ENCODE data around the gene COL19A1.

COL19A1 gene

DNA sequence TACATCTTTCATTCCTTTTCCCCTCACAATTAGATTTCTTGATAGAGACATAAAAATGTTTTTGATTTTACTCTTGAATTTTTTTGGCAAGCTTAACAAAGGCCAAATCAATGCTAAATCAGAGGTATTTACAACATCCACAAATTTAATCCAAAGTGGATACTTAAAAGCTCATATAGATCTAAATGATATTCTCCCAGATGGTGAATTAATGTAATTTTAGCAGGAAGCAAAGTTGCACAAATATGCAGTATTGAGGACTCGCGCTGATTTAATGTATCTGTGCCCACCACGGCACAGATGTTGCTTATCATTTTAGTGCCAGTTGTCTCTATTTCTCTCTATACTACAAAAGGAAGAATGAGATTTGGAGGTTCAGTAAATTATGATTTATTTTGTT is 167.4 kb downstream of the COL19A1 start:
- in situ Hi-C loops (cut with HindIII; ENCODE audit: low pct_unique_long_range_greater_than_20kb, low sequenced_read_pairs): no loop called here
- TF ChIP-seq JUND (IDR thresholded peaks at IDR 0.05; ENCODE audit: low read depth): no peak
- no peak for DNase-seq (ENCODE audit: low read depth in 1 of 2, low spot score in 1 of 2)

DNA sequence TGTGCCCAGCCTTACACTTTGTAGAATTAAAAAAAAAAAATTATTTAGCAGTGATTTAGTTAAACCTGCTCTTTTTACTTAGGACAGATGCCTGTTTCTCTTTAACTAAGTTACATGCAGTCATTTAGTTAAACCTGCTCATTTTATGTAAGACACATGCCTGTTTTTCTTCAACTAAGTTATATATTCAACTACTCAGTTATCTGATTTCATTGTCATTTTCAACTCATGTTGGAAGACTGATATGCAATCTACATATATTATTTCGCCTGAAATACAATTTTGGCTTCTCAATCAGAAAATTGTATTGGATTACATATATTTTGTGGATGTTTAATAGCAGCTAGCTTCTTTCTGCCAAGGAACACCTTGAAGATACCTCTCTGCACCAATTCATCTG is 171.1 kb downstream of the COL19A1 start:
- no peak for TF ChIP-seq JUND (IDR thresholded peaks at IDR 0.05; ENCODE audit: low read depth)
- no peak for DNase-seq (ENCODE audit: low read depth in 1 of 2, low spot score in 1 of 2)
- in situ Hi-C loops (cut with HindIII; ENCODE audit: low pct_unique_long_range_greater_than_20kb, low sequenced_read_pairs): no loop called here

- in situ Hi-C loops (cut with HindIII; ENCODE audit: low pct_unique_long_range_greater_than_20kb, low sequenced_read_pairs): no loop called here
- DNase-seq (ENCODE audit: low read depth in 1 of 2, low spot score in 1 of 2): no peak
- TF ChIP-seq JUND (IDR thresholded peaks at IDR 0.05; ENCODE audit: low read depth): no peak
Observed at GRCh38 chr6:70040766-70041165, 174.4 kb downstream of the COL19A1 start.

GRCh38 chr6:70041411-70041810 is 175.1 kb downstream of the COL19A1 start:
- in situ Hi-C loops (cut with HindIII; ENCODE audit: low pct_unique_long_range_greater_than_20kb, low sequenced_read_pairs): no loop called here
- no peak for TF ChIP-seq JUND (IDR thresholded peaks at IDR 0.05; ENCODE audit: low read depth)
- no peak for DNase-seq (ENCODE audit: low read depth in 1 of 2, low spot score in 1 of 2)

- TF ChIP-seq JUND (IDR thresholded peaks at IDR 0.05; ENCODE audit: low read depth): no peak
- in situ Hi-C loops (cut with HindIII; ENCODE audit: low pct_unique_long_range_greater_than_20kb, low sequenced_read_pairs): no loop called here
- DNase-seq (ENCODE audit: low read depth in 1 of 2, low spot score in 1 of 2): no peak
Observed at GRCh38 chr6:70045413-70045812, 179.1 kb downstream of the COL19A1 start.

DNA sequence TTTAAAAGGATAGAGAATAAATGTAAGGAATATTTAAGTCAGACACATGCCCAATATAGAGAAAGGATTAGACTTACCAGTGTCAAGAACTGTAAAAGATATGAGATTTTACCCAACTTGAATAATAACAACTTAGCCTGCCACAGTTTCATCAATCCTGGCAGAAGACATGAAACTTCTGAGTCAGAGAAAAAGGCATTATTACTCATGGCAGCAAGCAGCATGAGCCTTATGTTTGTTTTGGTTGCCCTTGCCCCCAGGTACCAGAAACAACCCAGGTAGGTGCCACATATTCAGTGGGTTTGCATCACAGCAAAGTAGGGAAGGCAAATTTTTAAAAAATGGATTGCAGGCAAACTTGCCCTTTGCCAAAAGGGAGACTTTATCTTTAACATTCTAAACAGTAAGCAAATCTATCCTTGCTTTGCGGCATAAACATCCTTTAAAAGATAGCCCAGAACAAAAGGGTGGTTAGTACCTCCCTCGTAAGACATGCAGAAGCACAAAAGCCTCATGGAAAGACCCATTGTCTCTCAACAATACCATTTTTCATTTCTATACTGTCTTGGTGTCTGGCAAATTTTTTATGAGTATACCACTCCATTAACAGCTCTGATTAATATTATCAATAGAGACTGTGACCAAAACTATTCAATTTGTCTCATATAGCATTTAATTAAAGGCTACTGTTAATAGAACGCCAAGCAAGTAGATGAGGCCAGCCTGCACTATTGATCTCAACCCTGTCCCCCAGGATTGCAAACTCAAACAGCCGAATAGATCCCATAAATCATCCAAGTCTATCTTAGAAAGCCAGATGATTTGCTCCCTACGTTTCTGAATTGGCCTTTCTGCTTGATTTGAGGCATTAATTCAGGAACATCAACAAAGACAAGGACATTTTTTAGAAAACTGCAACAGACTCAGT is 185.1 kb downstream of the COL19A1 start:
- in situ Hi-C loops (cut with HindIII; ENCODE audit: low pct_unique_long_range_greater_than_20kb, low sequenced_read_pairs): no loop called here
- no peak for DNase-seq (ENCODE audit: low read depth in 1 of 2, low spot score in 1 of 2)
- TF ChIP-seq JUND (IDR thresholded peaks at IDR 0.05; ENCODE audit: low read depth): no peak

- DNase-seq (ENCODE audit: low read depth in 1 of 2, low spot score in 1 of 2): no peak
Observed at GRCh38 chr6:70059039-70059719, 192.8 kb downstream of the COL19A1 start.

GRCh38 chr6:70060680-70061079 is 194.3 kb downstream of the COL19A1 start:
- in situ Hi-C loops (cut with HindIII; ENCODE audit: low pct_unique_long_range_greater_than_20kb, low sequenced_read_pairs): no loop called here
- no peak for TF ChIP-seq JUND (IDR thresholded peaks at IDR 0.05; ENCODE audit: low read depth)
- no peak for DNase-seq (ENCODE audit: low read depth in 1 of 2, low spot score in 1 of 2)

More at GRCh38 chr6:70059039-70059719, 192.8 kb downstream of the COL19A1 start:
- in situ Hi-C loops (cut with HindIII; ENCODE audit: low pct_unique_long_range_greater_than_20kb, low sequenced_read_pairs): no loop called here
- no peak for TF ChIP-seq JUND (IDR thresholded peaks at IDR 0.05; ENCODE audit: low read depth)

GRCh38 chr6:70061546-70061945 is 195.2 kb downstream of the COL19A1 start:
- in situ Hi-C loops (cut with HindIII; ENCODE audit: low pct_unique_long_range_greater_than_20kb, low sequenced_read_pairs): no loop called here

DNA sequence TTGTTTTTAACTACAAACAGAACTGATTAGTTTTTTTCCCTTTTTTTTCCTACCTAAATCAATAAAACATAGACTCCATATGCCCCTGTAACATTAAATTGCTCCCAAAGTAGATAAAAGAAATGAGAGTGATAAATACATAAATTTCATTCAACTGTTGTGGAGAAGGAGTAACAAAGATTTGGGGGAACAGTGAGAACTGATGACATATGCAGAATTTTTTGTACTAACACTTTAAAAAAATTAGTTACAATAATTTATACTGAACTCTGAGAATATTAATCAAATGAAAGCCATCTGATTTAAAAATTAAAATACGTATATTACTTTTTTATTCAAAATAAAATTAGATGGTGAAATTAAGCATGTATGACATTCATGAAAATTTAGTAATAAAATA is 195.7 kb downstream of the COL19A1 start:
- DNase-seq (ENCODE audit: low read depth in 1 of 2, low spot score in 1 of 2): no peak
- in situ Hi-C loops (cut with HindIII; ENCODE audit: low pct_unique_long_range_greater_than_20kb, low sequenced_read_pairs): no loop called here
- no peak for TF ChIP-seq JUND (IDR thresholded peaks at IDR 0.05; ENCODE audit: low read depth)

More at GRCh38 chr6:70061546-70061945, 195.2 kb downstream of the COL19A1 start:
- TF ChIP-seq JUND (IDR thresholded peaks at IDR 0.05; ENCODE audit: low read depth): no peak
- DNase-seq (ENCODE audit: low read depth in 1 of 2, low spot score in 1 of 2): no peak

GRCh38 chr6:70072540-70073179 is 206.3 kb downstream of the COL19A1 start:
- in situ Hi-C loops (cut with HindIII; ENCODE audit: low pct_unique_long_range_greater_than_20kb, low sequenced_read_pairs): no loop called here
- no peak for DNase-seq (ENCODE audit: low read depth in 1 of 2, low spot score in 1 of 2)
- no peak for TF ChIP-seq JUND (IDR thresholded peaks at IDR 0.05; ENCODE audit: low read depth)

DNA sequence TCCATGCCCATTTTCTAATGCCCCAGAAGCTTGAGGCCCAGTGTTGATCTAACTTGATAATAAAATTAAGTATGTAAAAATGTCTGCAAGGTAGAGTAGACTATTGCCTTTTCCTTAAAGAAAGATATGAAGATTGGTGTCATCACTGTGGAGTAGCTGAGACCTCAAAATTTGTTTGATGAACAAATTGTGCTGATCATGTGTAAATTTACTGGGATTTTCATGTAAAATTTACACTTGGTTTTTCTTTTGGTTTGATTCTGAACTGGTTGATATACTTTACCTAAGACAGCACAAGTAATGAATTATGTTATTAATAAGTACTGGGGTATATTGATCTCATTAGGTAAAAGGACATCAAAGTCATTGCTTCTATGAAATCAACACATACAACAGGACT is 207.3 kb downstream of the COL19A1 start:
- DNase-seq (ENCODE audit: low read depth in 1 of 2, low spot score in 1 of 2): no peak
- in situ Hi-C loops (cut with HindIII; ENCODE audit: low pct_unique_long_range_greater_than_20kb, low sequenced_read_pairs): no loop called here
- no peak for TF ChIP-seq JUND (IDR thresholded peaks at IDR 0.05; ENCODE audit: low read depth)

- in situ Hi-C loops (cut with HindIII; ENCODE audit: low pct_unique_long_range_greater_than_20kb, low sequenced_read_pairs): no loop called here
- no peak for DNase-seq (ENCODE audit: low read depth in 1 of 2, low spot score in 1 of 2)
- no peak for TF ChIP-seq JUND (IDR thresholded peaks at IDR 0.05; ENCODE audit: low read depth)
Observed at GRCh38 chr6:70079241-70079640, 212.9 kb downstream of the COL19A1 start.

All from T47D (cell line).